ENCODE results near the gene SYPL2. TPM values are rescaled to one million over a fixed set of nuclear protein-coding genes. Genes with fewer than 3 reads are reported as not detected.
A peak's percentile ranks its signal among the peaks of the same experiment; 100 is the strongest.

The SYPL2 gene
- total and polyA plus RNA-seq, 2 of the 8 experiments (the other 6 are each of a cell fraction or from before 2014, with no cell fraction given) = 1.5 TPM

GRCh38 chr1:109466125-109466451, 258 bp upstream of the SYPL2 start:
- H3K56ac ChIP-seq (replicated peaks; ENCODE audit: insufficient read length, low read depth, low read length) = no peak overlapping the region
- peaks cover 8% of the 10 kb centered on the region; the same call in 1 of the 2 replicates for H3K23me2 ChIP-seq (ENCODE audit: low read depth, low read length)
- H2BK20ac ChIP-seq (ENCODE audit: low read length) = no peak overlapping the region
- no peak overlapping the region for H4K5ac ChIP-seq (ENCODE audit: insufficient read length, low read depth, low read length)
- CTCF ChIA-PET (ENCODE audit: partially characterized antibody) = interaction anchor here (1.6 kb wide), 1 partner anchor 66 kb away, joined by 6 read pairs; no protein-coding TSS in a partner anchor
- H2BK120ac ChIP-seq (replicated peaks; ENCODE audit: low read depth, low read length) = no peak overlapping the region
- peak overlapping the region; percentile 65 for H2AFZ ChIP-seq (ENCODE audit: low read length)
- H3K36me3 ChIP-seq (ENCODE audit: control insufficient read depth in 2 of 4, insufficient read depth in 4 of 4, low read length in 3 of 4) = no peaks in the 10 kb centered on the region
- no peaks in the 10 kb centered on the region for H3K79me2 ChIP-seq (ENCODE audit: control insufficient read depth in 1 of 2, insufficient read depth in 2 of 2, low read length in 2 of 2)
- no peaks in the 10 kb centered on the region for H3K79me1 ChIP-seq (ENCODE audit: low read depth, low read length)
- H3K4ac ChIP-seq (replicated peaks; ENCODE audit: insufficient read length, low read depth, low read length) = no peak overlapping the region
- WGBS, 2 experiments (ENCODE audit: extremely low coverage in 1 of 2, insufficient coverage in 1 of 2, insufficient read length in 1 of 2, insufficient replicate concordance in 2 of 2, low coverage in 1 of 2, low lambda C conversion rate in 2 of 2, missing lambda C conversion rate in 1 of 2) = 11% methylated on average over 21 of the region's 24 CpGs; no CpG with 5 or more reads in 1 of the 2 experiments
- peak overlapping the region; percentile 56; the same call in 1 of the 2 replicates for H3K18ac ChIP-seq (ENCODE audit: extremely low read depth, low read length)
- H3K27me3 ChIP-seq (replicated peaks in 1 of 4; ENCODE audit: control insufficient read depth in 3 of 4, extremely low read depth in 1 of 4, insufficient read depth in 3 of 4, low read length in 3 of 4) = peaks cover 4 to 52% (median 40%) of the 10 kb centered on the region in 4 experiments
- no peak overlapping the region for H3K27ac ChIP-seq (ENCODE audit: low read depth, low read length)
- no peak overlapping the region for H3K14ac ChIP-seq (ENCODE audit: insufficient read length)
- no peak overlapping the region for H3K23ac ChIP-seq (ENCODE audit: insufficient read length)
- no peak overlapping the region for H2BK15ac ChIP-seq (ENCODE audit: low read length)
- H4K8ac ChIP-seq (ENCODE audit: extremely low read depth, insufficient read depth, low read length) = no peak overlapping the region
- H4K91ac ChIP-seq (replicated peaks; ENCODE audit: insufficient read length, low read length) = no peak overlapping the region
- H4K20me1 ChIP-seq (replicated peaks in 1 of 2; ENCODE audit: control insufficient read depth in 1 of 2, insufficient read depth in 2 of 2, low read length in 2 of 2) = no peaks in the 10 kb centered on the region
- peak overlapping the region; percentile 88 to 94 for H3K4me2 ChIP-seq (ENCODE audit: insufficient read depth in 1 of 2, low read depth in 2 of 2, low read length in 2 of 2)
- H3K9me3 ChIP-seq (ENCODE audit: insufficient read depth in 2 of 2, low read depth in 1 of 2, low read length in 1 of 2) = no peaks in the 10 kb centered on the region
- H3K4me1 ChIP-seq (replicated peaks in 1 of 4; ENCODE audit: control insufficient read depth in 3 of 4, insufficient read depth in 4 of 4, low read length in 3 of 4) = peaks cover 0 to 8% (median 1%) of the 10 kb centered on the region in 4 experiments; a peak in 5 of 7 replicates
- no peak overlapping the region for H3K9ac ChIP-seq (replicated peaks in 1 of 4; ENCODE audit: extremely low read depth in 1 of 4, low read depth in 3 of 4, low read length in 3 of 4)
- FAIRE-seq (no peak), DNase-seq (ENCODE audit: low read depth in 1 of 2, low spot score in 2 of 2) (no peak)
- H2BK5ac ChIP-seq (ENCODE audit: low read depth, low read length) = no peak overlapping the region
- no peak overlapping the region for H2AK5ac ChIP-seq (ENCODE audit: low read depth, low read length)
- POLR2A ChIA-PET (ENCODE audit: partially characterized antibody) = no interaction called here
- peak overlapping the region; percentile 61 to 80 (median 64) for H3K4me3 ChIP-seq (ENCODE audit: extremely low read depth in 1 of 4, insufficient read depth in 2 of 4, low read depth in 3 of 4, low read length in 4 of 4)
- no peak overlapping the region for H2BK12ac ChIP-seq (ENCODE audit: low read depth, low read length)
- TF ChIP-seq KDM5A (IDR thresholded peaks at IDR 0.05; ENCODE audit: low read length) (no peak), CEBPB (IDR thresholded peaks at IDR 0.05; ENCODE audit: low read depth, low read length) (no peak), HDAC6 (IDR thresholded peaks at IDR 0.05; ENCODE audit: low read depth, low read length) (no peak), SP1 (IDR thresholded peaks at IDR 0.05; ENCODE audit: low read depth, low read length) (no peak), CHD1 (IDR thresholded peaks at IDR 0.05; ENCODE audit: low read depth, low read length) (no peak), CBX8 (IDR thresholded peaks at IDR 0.05; ENCODE audit: borderline replicate concordance, low read depth, low read length) (no peak), E2F6 (IDR thresholded peaks at IDR 0.05) (no peak), CTBP2 (IDR thresholded peaks at IDR 0.05; ENCODE audit: borderline replicate concordance, insufficient read depth, insufficient read length, low read length) (no peak), RAD21 (IDR thresholded peaks at IDR 0.05 in 1 of 2, conservative IDR thresholded peaks at IDR 0.05 in 1 of 2; ENCODE audit: low read depth in 2 of 2, low read length in 2 of 2) (no peak), KDM4A (IDR thresholded peaks at IDR 0.05; ENCODE audit: low read depth, low read length, severe bottlenecking) (no peak), CBX5 (IDR thresholded peaks at IDR 0.05; ENCODE audit: low read depth, low read length) (no peak), BACH1 (IDR thresholded peaks at IDR 0.05; ENCODE audit: low read length) (no peak)
